ENCODE results near the gene EML4.

GRCh38 chr2:42342795-42343241 lies 173.7 kb downstream of the EML4 start:
- TF ChIP-seq, protein P1, sequence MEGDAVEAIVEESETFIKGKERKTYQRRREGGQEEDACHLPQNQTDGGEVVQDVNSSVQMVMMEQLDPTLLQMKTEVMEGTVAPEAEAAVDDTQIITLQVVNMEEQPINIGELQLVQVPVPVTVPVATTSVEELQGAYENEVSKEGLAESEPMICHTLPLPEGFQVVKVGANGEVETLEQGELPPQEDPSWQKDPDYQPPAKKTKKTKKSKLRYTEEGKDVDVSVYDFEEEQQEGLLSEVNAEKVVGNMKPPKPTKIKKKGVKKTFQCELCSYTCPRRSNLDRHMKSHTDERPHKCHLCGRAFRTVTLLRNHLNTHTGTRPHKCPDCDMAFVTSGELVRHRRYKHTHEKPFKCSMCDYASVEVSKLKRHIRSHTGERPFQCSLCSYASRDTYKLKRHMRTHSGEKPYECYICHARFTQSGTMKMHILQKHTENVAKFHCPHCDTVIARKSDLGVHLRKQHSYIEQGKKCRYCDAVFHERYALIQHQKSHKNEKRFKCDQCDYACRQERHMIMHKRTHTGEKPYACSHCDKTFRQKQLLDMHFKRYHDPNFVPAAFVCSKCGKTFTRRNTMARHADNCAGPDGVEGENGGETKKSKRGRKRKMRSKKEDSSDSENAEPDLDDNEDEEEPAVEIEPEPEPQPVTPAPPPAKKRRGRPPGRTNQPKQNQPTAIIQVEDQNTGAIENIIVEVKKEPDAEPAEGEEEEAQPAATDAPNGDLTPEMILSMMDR (IDR thresholded peaks at IDR 0.05), result no peak
- no peak for TF ChIP-seq POLR2A (IDR thresholded peaks at IDR 0.05)
